GM13977 (cell line): ENCODE data around the gene SCARB1.
"Not testable (repeated sequence)": the region's sequence is repeated elsewhere in the genome, so short reads cannot be mapped to it uniquely, and the experiment has no call there.

Experiments
- DNase-seq: peaks from one replicate; pipeline ENCODE4 v3.0.0; 2012; ENCODE audit warnings: low spot score
- in situ Hi-C: fragments of 300-500 bp; cut with MboI; formaldehyde crosslinking; loops from one replicate; pipeline ENCODE4 v1.12.0; 2022; ENCODE audit warnings: low sequenced_read_pairs, low pct_unique_long_range_greater_than_20kb, mixed read lengths, inconsistent platforms; ENCODE audit not compliant: unreplicated experiment
- TF ChIP-seq, protein P1 (sequence below): IDR thresholded peaks from 2 replicates; pipeline ENCODE4 v1.5.1; 2012; ENCODE audit warnings: mild to moderate bottlenecking, control low read depth; ENCODE audit not compliant: insufficient read depth; ENCODE audit errors: extremely low read depth, missing control alignments

The SCARB1 gene

DNA sequence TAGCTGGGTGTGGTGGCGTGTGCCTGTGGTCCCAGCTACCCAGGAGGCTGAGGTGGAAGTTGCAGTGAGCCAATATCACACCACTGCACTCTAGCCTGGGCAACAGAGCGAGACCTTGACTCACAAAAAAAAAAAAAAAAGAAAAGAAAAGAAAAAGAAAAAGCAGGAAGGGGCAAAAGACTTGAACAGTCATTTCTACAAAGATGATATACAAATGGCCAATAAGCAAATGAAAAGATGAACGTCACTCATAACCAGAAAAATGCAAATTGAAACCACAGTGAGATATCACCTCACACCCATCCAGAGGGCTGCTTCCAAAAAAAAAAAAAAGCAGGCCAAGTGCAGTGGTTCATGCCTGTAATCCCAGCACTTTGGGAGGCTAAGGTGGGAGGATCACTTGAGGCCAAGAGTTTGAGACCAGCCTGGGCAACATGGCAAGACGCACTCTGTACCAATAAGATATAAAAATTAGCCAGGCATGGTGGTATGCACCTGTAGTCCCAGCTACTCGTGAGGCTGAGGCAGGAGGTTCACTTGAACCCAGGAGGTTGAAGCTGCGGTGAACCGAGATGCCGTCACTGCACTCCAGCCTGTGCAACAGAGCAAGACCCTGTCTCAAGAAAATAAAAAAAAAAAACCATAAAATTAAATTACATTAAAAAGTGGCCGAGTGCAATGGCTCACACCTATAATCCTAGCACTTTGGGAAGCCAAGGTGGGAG lies 30.3 kb upstream of the SCARB1 start:
- in situ Hi-C loops = no loop called here
- no peak for DNase-seq
- TF ChIP-seq, protein P1, sequence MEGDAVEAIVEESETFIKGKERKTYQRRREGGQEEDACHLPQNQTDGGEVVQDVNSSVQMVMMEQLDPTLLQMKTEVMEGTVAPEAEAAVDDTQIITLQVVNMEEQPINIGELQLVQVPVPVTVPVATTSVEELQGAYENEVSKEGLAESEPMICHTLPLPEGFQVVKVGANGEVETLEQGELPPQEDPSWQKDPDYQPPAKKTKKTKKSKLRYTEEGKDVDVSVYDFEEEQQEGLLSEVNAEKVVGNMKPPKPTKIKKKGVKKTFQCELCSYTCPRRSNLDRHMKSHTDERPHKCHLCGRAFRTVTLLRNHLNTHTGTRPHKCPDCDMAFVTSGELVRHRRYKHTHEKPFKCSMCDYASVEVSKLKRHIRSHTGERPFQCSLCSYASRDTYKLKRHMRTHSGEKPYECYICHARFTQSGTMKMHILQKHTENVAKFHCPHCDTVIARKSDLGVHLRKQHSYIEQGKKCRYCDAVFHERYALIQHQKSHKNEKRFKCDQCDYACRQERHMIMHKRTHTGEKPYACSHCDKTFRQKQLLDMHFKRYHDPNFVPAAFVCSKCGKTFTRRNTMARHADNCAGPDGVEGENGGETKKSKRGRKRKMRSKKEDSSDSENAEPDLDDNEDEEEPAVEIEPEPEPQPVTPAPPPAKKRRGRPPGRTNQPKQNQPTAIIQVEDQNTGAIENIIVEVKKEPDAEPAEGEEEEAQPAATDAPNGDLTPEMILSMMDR = no peak

DNA sequence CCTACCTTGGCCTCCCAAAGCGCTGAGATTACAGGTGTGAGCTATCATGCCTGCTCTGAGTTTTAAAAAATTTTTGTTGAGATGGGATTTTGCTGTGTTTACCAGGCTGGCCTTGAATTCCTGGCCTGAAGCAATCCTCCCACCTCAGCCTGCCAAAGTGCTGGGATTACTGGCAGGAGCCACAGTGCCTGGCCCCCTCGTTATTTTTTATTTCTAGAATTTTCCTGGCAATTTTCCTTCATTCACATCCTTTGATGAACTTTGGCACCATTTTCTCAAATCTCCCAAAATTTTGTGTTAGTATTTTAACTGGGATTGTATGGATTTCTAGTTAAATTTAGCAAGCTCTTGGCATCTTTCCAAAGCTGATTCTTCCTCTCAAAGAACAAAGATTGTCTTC lies 24.6 kb upstream of the SCARB1 start:
- in situ Hi-C loops = no loop called here
- DNase-seq = no peak
- TF ChIP-seq, protein P1 = no peak

DNA sequence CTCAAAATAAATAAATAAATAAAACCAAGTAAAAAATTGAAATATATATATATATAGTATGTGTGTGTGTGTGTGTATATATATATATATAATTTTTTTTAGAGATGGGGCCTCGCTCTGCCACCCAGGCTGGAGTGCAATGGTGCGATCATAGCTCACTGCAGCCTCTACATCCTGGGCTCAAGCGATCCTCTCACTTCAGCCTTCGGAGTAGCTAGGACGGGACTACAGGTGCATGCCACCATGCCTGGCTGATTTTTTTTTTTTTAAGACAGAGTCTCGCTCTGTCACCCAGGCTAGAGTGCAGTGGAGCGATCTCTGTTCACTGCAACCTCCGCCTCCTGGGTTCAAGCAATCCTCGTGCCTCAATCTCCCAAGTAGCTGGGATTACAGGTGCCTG lies 24.1 kb upstream of the SCARB1 start:
- in situ Hi-C loops, DNase-seq: not testable (repeated sequence)

DNA sequence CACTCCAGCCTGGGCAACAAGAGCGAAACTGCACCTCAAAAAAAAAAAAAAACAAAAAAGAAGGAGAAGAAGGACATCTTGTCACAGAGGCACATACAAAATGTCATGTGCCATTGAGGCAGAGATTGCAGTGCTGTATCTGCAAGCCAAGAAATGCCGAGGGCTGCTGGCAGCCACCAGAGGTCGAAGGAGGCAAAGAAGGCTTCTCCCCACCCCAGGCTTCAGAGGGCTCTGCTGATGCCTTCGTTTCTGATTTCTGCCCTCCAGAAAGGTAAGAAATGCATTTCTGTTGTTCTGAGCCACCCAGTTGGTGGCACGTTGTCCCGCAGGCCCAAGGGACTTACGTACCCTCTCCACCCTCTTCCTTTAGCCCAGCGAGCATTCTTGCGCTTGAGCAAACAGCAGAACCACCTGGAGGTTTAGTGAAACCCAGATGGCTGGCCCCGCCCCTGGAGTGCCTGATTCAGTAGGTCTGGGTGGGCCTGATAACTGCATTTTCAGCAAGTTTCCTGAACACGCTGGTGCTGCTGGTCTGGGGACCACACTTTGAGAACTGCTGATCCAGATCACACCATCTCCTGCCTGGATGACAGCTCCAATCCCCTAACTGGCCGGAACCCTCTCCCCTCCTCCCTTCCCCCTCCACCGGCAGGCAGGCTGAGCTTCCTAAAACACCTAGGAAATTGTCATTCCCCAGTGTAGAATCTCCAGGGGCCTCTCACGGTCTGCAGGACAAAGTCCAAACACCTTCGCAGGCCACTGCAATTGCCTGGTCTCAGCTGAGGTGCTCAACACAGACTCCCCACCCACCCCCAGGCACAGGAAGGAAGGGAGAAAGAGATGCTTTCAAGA lies 21.1 kb upstream of the SCARB1 start:
- TF ChIP-seq, protein P1 = peak; percentile 11
- no peak for DNase-seq

DNA sequence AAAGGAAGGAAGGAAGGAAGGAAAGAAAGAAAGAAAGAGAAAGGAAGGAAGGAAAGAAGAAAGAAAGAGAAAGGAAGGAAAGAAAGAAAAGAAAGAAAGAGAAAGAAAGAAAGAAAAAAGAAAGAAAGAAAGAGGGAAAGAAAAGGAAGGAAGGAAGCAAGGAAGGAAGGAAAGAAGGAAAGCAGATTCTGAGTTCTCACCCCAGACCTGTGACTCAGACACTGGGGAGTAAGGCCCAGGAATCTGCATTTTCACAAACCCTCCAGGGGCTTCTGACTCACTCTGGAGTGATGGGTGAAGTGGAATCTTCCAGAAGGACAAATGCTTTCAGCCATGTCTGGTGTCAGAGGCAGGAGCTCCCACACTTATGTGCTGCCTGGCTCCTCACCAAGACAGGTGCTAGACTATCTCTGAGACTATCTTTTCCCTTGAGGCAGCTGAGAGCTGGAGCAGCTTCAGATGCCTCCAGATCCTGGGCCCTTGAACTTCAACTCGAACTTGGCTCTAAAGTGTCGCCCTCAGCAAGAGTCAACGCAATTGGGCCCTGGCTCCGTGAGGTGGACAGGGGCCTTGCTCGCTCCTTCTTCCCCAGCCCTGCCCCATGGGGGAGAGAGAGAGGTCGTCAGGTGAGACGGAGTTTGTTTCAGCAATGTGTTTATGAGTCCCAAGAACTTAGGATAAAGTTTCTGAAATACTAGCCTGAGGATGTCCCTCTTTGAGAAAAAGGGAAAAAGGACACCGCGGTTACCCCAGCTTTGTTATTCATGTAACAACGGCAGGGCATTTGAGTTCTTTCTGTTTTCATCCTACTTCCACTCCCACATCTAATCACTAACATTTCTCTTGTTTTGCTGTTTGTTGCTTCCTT lies 19.8 kb upstream of the SCARB1 start:
- no peak for DNase-seq
- in situ Hi-C loops = no loop called here

More for the DNA sequence above, 21.1 kb upstream of the SCARB1 start:
- in situ Hi-C loops = no loop called here

DNA sequence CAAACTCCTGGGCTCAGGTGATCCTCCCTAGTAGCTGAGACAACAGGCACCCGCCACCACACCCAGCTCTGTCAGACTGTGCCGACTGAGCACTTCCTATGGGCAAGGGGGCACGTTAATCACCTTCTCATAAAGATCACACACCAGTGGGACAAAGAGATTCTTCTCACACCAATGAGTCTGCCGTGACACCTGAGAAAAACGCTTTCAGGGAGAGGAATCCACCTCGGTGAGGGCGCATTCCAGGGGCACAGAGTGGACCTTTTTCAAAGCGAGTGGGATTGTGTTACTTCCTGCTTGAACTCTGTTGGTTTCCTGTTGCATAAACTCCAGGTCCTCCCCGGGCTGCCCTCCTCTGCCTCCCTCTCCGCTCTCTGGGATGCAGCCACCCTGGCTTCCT lies 17.5 kb upstream of the SCARB1 start:
- TF ChIP-seq, protein P1 = no peak
- in situ Hi-C loops = no loop called here

More for the DNA sequence above, 19.8 kb upstream of the SCARB1 start:
- TF ChIP-seq, protein P1 = no peak

DNA sequence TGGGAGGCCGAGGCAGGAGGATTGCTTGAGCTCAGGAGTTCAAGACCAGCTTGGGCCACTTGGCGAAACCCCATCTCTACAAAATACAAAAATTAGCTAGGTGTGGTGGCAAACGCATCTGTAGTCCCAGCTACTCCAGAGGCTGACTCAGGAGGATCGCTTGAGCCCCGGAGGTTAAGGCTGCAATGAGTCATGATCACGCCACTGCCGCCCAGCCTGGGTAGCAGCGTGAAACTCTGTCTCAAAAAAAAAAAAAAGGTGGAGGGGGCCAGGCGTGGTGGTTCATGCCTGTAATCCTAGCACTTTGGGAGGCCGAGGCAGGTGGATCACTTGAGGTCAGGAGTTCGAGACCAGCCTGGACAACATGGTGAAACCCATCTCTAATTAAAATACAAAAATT lies 16.7 kb upstream of the SCARB1 start:
- in situ Hi-C loops, DNase-seq: not testable (repeated sequence)

More for the DNA sequence above, 17.5 kb upstream of the SCARB1 start:
- no peak for DNase-seq
